Dedifferentiated amniotic fluid mesenchymal stem cell (primary cell): Measurements from ENCODE around the gene PIWIL4.
"Not testable (repeated sequence)": the region's sequence is repeated elsewhere in the genome, so short reads cannot be mapped to it uniquely, and the experiment has no call there.

Experiments
- DNase-seq: peaks from one replicate; pipeline ENCODE4 v3.0.0-alpha.2; 2016; ENCODE audit errors: extremely low spot score

The PIWIL4 gene

DNA sequence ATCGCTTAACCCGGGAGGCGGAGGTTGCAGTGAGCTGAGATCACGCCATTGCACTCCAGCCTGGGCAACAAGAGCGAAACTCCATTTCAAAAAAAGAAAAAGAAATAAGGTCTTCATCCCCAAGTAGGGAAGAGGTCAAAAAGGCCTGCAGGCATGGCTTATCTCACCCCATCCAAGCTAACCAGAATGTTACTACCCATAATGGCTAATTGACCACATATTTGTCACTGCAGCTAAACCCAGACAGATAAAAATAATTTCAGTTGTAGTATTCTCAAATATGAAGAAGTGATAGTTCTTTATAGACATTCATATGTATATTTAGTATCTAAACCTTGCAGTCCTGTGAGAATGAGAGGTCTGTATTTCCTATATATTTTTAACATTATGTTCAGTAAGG lies 17.8 kb downstream of the PIWIL4 start:
- DNase-seq = no peak

DNA sequence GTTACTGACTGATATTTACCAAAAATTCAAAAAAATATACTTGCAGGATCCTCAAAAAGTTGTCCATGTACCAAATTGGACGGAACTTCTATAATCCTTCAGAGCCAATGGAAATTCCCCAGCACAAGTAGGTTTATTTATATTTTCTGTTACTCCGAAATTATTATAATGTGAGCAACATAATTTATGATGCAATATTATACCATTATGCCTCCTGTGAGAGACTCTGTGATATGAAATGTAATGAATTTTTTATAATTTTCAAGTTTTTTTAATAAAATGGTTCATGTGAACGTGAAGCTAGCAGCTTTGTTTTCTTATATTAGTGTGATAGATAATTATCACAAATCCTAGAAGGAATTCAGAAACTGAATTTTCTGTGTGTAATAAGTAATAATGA lies 18.2 kb downstream of the PIWIL4 start:
- no peak for DNase-seq

DNA sequence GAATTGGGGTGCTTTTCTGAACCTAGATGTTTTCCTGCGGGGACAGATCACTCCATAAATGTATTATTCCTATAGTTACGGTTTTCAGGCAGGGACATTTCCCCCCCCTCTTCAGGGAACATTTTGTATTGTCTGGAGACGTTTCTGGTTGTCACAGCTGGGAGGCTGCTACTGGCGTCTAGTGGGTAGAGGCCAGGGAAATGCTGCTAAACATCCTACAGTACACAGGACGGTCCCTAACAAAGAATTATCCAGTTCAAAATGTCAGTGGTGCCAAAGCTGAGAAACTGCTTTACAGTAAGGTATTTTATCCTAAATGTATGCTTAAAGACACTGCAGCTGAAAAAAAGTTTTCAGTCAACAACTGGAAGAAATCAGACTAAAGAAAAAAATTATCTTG lies 19.4 kb downstream of the PIWIL4 start:
- no peak for DNase-seq

DNA sequence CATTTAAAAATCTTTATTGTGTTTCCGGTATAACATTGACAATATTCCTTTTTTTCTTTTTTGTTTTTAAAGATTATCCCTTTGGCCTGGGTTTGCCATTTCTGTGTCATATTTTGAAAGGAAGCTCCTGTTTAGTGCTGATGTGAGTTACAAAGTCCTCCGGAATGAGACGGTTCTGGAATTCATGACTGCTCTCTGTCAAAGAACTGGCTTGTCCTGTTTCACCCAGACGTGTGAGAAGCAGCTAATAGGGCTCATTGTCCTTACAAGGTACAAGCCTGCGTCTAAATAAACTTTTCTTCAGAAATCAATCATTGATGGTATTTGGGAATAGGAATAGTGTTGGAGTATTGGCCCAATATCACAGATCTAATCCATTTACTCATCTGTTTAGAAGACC lies 19.8 kb downstream of the PIWIL4 start:
- DNase-seq = no peak

DNA sequence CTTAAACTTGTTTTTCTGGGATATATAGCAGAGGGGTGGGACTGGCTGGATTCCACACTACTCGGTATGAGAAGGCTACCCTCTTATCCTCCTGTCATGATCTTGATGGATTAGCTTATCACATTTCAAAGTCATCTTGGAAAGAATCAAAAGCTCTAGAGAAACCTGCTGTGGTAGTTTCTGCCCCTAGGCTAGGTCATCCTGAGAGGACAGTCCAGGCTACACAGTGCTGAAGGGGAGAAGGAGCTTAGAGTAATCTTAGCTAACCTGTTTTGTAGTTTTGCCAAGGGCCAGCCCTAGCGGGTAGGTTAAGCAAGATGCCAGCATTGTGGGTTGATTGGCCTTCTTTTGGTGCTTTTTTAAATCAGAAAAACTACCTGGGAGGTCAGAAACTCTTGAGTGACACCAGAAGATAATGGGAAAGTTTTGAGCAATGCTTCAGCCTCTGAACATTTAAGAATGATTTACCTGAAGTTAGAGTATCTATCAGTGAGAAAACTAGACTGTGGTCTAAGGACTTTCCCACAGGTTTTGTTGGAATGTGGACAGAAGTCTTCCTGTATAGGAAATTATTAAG lies 21.3 kb downstream of the PIWIL4 start:
- no peak for DNase-seq

DNA sequence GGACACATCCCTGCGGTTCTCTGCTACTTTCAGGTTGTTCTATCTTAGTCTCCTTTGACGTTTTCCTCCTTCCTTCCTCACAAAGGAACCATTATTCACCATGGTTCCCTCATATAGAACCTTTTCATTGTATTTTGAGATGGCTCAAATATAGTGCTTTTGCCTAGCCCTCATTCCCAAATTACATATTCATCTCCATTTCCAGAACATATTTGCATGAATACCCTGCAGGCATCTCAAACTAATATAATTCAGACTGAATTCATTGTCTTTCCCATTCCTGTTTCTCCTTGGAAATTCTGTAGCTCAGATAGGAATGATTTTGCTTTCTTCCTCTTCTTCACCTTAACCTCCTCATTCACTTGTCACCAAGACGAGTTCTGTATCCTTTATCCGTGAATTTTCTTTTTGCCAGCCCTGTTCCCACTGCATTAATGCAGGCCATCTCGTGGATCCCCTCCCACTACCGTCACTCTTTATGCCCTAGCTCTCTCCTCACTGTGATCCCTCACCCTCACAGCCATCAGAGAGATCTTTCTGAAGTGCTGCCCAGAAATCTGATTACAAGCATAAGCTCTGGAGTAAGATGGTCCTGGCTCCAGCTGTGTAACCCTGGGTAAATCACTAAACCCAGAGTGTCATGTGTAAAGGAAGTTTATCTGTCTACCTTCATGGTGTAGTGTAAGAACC lies 23.3 kb downstream of the PIWIL4 start:
- no peak for DNase-seq

DNA sequence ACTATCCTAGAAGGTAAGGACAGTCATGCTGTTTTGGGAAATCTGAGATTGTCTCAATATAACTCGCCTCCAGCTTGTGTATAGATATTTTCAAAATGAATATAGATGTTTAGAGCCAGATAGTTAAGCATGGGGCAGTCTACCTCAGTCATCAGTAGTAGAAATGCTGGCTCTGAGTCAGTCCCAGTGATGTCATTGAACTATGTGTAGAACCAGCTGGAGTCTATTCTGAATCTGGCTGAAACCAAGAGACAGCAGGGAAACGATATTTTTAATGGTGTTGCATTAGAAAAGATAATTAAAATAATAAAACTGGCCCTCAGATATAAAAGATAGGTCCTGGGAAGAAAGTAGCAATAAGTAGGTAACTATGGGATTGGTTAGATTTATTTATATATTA lies 25.9 kb downstream of the PIWIL4 start:
- no peak for DNase-seq

DNA sequence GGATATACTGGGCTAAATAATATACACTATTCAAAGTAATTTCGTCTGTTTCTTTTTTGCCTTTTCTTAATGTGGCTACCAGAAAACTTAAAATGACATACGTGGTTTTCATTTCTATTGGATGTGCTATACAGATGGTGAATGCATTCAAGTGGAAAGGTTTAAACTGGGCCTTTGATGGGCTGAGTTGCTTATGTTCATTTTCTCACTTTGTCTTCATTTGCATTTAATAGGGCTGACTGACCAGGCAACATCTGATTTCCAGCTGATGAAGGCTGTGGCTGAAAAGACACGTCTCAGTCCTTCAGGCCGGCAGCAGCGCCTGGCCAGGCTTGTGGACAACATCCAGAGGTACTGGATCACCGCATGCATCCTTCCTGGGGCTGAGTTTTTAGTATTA lies 27.9 kb downstream of the PIWIL4 start:
- DNase-seq = no peak

DNA sequence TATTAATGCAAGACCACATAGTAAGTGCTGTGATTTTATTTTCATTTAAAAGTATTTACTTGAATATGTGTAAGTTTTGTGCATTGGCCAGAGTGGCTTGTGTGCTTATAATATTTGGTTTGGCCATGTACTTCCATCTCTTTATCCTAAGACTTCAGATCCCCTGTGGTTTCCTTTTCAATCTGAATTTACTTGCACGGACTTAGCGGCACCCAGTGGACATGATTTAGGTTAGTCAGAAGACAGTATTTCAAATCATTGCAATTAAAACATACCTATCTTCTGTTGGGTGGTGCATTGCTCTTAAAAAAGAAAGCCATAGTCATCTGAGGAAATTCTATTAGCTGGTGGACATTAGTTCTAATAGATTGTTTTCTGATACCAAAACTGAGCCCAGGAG lies 30.7 kb downstream of the PIWIL4 start:
- peak; percentile 25 for DNase-seq

DNA sequence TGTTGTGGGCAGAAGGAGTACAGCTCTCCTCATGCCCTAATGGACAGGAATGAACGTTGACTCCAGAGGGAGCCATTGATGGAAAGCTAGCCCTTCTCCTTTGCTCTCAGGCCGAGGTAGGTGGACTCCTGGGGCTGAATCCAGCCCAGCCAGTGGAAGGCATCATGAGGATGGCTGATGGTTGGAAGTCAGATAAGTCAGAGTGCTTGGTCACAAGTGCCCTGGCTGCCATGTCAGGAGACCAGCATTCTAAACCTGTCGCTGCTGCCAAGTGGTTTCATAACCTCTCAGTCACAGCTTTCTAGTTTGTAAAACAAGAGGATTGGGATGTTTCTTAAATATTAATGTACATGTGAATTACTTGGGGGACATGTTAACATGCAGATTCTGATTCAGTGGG lies 32.3 kb downstream of the PIWIL4 start:
- no peak for DNase-seq

DNA sequence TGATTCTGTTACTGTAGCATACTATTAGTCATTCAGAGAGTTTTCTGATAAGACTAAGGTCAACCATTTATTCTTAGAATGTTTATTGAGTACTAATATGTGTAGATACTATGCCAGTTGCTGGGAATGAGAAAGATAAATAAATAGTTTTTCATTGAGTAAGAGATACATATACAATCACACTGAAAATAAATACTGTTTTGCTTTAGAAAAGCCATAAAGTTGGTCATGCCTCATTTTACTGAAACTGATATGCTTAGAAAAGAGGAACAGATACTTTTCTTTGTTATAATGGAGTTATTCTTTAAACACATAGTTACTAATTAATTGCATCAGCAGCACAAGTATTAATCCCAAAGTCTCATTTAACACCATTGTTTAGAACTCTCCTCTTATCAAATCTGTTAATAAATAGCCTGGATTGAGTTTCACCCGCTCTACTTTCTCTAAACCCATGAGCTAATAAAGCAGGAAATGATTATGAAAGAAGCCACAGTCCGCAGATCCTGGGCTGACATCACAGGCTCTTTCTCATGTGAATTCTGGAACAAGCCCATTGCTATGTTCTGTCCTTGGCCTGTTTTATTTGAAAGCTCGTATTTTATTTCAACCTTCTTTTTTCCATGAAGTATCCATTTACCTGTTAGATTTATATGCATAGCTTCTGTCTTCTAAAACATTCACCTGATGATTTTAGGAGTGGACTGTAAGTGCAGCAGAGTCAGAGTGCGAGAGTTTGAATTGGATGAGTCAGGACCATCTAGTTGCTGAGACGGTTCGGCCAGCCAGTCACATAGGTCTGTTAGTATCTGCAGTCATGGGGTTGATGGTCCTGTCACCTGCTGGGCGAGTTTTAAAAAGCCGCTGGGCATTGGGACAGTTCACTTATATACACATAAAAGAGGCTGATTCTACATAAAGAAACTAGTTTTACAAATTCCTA lies 35.5 kb downstream of the PIWIL4 start:
- DNase-seq = peak; percentile 77

DNA sequence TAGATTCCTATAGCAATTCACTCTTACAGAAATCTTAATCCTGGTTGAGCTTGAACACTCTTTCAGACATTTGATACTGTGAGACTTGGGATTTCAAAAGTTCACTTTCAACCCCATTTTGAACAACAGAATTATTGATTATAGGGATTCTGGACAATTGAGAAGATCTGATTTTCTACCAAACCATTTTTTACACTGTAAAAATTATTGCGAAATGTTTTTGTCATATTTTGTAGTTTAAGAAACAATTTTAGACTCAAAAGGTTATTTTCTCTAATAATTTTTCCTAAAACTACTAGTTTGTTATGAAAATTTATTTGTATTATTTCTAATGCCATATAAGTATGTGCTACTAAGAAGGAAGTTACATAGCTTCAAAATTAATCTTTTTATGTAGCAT lies 36.4 kb downstream of the PIWIL4 start:
- no peak for DNase-seq

DNA sequence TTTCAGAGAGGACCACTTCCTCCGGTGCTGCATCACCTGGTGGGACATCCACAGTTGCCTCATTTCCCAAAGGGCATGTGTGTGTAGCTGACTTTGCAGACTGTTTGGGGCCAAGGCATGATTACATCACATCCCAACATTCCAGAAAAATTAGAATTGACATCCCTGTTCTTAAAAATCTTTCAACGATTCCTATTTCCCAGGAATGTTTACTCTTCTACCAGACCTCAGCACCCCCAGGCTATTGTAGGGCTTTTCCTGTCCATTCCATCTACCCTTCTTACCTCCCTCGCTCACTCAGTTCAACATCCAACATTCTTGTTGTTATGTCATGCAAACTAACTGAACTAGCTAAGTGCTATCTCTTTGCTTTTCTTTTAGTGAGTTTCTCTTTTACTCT lies 37.3 kb downstream of the PIWIL4 start:
- DNase-seq = peak; percentile 41

DNA sequence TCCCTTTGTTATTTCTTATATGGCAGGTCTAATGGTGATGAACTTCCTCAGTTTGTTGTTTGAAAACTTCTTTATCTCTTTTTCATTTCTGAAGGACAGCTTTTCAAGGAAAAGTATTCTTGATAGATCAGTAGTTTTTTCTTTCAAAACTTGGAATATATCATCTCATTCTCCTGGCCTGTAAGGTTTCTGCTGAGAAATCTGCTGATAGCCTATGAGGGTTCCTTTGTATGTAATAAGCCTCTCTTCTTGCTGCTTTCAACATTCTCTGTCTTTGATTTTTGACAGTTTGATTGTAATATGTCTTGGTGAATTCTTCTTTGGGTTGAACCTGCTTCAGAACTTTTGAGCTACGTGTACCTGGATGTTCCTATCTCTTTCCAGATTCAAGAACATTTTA lies 46.0 kb downstream of the PIWIL4 start:
- DNase-seq = no peak

DNA sequence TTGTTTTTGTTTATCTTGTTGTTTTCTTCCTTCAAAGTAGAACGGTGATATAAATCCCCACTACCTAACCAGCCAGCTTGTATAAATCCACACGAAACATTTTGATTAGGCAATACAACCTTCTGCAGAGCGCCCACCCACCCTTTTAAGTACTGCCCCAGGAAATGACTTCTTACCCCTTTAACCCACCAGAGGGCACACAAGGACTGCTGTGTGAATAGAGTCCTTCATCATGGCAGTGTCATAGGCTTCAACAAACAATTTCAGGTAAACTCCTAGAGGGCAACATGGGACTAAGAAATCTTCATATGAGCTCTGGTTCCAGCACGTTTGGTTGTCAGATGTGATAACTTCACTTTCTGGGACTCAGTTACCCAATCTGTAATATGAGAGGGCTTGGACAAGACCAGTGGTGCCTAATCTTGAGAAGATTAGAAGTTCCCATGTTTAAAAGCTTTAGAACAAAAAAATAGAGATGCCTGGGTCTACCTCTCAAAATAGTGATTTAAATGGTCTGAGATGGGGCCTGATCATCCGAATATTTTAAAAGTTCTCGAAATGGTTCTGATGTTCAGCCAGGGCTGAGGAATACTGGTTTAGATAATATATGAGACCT lies 56.1 kb downstream of the PIWIL4 start:
- peak; percentile 80 for DNase-seq

DNA sequence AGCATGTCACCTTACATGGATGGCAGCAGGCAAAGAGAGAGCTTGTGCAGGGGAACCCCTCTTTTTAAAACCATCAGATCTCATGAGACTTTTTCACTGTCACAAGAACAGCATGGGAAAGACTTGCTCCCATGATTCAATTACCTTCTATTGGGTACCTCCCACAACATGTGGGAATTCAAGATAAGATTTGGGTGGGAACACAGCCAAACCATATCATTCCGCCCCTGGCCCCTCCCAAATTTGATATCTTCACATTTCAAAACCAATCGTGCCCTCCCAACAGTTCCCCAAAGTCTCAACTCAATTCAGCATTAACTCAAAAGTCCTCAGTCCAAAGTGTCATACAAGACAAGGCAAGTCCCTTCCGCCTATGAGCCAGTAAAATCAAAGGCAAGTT lies 58.3 kb downstream of the PIWIL4 start:
- not testable (repeated sequence) for DNase-seq

DNA sequence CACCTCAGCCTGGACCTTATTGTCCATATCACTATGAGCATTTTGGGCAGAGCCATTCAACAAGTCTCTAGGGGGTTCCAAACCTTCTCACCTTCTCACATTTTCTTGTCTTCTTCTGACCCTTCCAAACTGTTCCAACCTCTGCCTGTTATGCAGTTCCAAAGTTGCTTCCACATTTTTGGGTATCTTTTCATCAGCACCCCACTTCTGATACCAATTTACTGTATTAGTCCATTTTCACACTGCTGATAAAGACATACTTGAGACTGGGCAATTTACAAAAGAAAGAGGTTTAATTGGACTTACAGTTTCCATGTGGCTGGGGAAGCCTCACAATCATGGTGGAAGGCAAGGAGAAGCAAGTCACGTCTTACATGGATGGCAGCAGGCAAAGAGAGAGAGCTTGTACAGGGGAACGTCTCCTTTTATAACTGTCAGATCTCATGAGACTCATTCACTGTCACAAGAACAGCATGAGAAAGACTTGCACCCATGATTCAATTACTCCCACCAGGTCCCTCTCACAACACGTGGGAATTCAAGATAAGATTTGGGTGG lies 59.9 kb downstream of the PIWIL4 start:
- DNase-seq = not testable (repeated sequence)

DNA sequence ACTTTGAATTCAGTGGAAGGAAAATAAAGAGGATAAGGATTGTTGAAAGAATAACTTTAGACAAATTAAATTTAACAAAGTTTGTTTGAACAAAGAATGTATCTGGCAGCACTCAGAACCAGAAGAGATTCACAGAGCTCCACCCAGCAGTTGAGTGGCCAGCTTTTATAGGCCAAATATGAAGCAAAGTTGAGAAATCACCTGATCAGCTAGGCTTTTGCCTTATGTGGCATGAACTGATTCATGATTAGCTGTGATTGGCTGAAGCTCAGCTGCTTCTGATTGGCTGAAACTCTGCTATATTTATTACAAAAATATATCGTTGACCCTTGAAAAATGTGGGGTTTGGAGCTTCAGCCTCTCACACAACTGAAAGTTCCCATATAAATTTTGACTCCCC lies 62.6 kb downstream of the PIWIL4 start:
- no peak for DNase-seq

DNA sequence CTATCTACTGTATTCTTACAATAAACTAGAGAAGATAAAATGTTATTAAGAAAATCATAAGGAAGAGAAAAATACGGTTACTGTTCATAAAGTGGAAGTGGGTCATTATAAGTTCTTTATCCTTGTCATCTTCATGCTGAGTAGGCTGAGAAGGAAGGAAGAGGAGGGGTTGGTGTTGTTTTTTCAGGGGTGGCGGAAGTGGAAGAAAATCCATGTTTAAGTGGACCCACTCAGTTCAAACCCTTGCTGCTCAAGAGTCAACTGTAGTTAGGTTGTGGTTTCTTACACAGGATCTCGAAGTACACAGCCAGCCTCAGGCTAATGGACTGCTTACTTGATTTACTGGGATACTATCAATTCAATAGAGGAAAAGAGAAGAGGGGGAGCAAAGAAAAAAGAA lies 63.1 kb downstream of the PIWIL4 start:
- DNase-seq = no peak

DNA sequence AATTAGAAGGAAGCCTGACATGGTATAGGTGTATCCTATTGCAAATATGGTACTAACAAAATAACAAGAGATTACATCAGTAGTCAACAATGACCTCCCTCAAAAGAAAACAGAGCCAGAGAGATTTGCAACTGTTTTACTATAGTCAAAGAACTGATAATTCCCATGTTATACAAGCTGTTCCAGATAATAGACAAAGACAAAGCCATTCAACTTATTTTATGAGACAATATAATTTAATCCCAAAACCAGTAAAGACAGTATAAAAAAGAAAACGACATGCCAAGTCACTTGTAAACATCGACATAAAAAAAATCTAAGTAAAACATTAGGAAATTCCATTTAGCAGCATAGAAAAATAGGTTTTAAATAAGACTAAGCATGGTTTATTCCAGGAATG lies 65.2 kb downstream of the PIWIL4 start:
- no peak for DNase-seq

DNA sequence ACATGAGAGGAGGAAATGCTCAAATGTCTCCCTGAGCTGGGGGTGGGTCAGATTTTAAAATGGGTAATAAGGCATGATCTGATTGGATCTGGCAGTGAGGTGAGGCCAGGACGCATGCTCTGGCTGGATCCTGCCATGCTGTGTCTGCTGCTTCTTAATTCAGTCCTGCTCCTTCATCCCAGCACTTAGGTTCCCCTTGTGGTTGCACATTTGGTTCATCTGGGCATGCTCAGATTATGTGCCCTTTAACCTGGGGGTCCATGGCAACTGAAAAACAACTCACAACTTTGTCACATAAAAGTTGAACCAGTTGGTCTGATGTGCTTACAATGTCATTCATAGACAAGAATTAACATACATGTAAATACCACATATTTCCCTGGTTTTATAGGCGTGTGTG lies 67.9 kb downstream of the PIWIL4 start:
- DNase-seq = no peak

DNA sequence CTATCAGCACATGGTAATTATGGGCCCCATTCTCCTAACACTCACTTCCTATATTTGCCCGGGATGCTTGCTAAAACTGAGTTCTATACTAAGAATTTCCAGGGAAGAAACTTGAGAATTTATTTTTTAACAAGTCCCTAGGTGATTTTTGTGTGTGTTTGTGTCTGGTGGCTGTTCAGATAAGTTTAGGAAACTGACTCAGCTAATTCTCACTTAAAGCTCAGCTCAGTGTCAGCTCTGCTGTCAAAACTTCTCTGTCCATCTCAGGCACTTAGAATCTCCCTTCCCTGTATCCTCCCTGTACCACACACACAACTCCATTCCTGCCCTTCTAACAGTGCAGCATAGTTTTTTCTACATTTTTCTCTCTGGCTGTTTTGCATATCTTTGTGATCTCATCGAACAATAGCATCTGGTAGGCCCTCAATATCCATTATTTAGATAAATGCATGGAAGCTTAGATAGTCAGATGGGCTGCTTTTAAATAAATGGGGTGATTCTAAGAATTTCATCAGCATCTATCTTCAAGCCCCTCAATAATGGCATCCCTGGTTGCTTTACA lies 69.3 kb downstream of the PIWIL4 start:
- no peak for DNase-seq
